Fibroblast of skin of left quadriceps (primary cell): ENCODE data around the gene DYNC2I2.
"Not testable (repeated sequence)": the region's sequence is repeated elsewhere in the genome, so short reads cannot be mapped to it uniquely, and the experiment has no call there.

Source experiments
- DNase-seq, 2 experiments: peaks; one replicate each; pipeline ENCODE4 v3.0.0-alpha.2; 2013; ENCODE audit warnings: low read depth in 2 of 2

Gene DYNC2I2

DNA sequence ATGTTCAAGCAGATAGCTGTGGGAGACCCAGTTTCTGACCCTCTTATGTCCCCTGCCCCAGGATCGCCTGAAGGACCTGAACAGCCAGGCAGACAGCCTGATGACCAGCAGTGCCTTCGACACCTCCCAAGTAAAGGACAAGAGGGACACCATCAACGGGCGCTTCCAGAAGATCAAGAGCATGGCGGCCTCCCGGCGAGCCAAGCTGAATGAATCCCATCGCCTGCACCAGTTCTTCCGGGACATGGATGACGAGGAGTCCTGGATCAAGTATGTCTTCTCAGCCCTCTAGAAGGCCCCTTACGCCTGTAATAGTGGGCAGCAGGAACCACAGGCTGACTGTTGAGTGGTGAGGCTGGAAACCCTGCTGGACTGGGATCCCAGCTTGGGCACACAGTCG is 41.1 kb downstream of the DYNC2I2 start:
- DNase-seq = no peak

DNA sequence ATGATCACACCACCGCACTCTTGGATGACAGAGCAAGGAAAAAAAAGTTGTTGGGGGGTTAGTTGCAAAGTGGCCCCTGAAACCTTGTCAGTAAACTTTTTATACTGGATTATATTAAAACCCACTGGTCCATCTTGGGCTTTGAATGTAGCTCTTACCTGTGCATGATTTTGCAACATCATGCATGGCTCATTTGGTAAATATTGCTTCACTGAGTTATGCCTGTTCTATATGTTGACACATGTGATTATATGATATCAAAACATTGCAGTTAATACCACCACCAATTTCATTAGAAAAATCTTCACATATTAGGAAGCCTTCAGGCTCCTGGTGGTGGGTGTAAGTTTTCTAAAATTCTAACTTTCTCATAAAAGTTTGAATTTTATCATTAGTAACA is 41.9 kb downstream of the DYNC2I2 start:
- DNase-seq = no peak

DNA sequence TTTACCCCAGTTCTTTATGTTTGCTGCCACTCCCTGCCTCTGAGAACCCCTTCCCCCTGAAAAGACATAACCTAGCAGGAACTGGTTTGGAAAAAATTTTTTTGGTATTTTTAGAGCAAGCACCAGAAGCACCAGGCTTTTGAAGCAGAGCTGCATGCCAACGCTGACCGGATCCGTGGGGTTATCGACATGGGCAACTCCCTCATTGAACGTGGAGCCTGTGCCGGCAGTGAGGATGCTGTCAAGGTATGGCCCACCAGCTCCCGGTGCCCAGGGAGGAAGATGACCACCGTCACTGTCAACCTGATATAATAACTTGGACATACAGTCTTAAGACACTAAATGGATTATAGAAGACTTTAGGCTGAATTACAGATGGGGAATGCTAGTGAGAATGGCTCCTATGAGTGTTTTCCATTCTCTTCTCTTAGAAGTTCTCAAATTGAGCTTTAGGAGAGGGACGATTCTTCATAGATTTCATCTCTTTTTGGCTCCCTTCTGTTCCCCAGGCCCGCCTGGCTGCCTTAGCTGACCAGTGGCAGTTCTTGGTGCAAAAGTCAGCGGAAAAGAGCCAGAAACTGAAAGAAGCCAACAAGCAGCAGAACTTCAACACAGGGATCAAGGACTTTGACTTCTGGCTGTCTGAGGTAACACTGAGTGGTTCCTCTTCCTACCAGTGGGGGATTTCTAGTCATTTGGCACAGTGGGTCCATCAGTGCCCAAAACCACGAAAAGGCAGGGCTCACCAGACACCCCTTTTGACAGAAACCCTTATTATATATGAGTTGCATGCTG is 44.9 kb downstream of the DYNC2I2 start:
- no peak for DNase-seq

DNA sequence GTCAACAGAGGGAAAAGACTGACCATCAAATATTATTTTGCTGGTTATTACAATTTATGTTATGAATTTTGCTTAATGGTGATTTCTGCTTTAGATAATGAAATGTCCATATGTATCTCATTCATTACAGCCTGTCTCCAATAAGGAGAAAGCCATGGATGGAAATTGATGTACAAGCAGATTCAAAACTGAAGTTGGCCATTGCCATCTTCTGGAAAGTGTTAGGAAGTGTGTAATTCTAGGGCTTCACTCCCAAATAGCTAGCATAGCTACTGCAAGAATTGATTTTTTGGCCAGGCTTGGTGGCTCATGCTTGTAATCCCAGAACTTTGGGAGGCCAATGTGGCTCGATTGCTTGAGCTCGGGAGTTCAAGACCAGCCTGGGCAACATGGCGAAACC is 45.8 kb downstream of the DYNC2I2 start:
- DNase-seq = no peak

DNA sequence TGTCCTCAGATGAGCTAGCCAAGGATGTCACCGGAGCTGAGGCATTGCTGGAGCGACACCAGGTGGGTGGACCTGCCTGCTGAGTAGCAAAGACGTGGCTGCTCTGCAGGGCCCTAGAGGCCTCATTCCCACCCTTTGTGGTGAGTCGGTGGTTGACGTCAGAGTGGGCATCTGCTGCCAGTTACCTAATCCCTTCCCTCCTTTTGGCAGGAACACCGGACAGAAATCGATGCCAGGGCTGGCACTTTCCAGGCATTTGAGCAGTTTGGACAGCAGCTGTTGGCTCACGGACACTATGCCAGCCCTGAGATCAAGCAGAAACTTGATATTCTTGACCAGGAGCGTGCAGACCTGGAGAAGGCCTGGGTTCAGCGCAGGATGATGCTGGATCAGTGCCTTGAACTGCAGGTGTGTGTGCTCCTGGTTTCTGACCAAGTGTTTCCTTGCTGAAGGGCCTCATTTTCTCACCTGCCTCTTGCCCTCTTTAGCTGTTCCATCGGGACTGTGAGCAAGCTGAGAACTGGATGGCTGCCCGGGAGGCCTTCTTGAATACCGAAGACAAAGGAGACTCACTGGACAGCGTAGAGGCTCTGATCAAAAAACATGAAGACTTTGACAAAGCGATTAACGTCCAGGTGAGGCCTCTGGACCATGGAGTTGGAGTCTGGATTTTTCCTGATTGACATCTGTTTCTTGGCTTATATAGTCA is 48.9 kb downstream of the DYNC2I2 start:
- no peak for DNase-seq

DNA sequence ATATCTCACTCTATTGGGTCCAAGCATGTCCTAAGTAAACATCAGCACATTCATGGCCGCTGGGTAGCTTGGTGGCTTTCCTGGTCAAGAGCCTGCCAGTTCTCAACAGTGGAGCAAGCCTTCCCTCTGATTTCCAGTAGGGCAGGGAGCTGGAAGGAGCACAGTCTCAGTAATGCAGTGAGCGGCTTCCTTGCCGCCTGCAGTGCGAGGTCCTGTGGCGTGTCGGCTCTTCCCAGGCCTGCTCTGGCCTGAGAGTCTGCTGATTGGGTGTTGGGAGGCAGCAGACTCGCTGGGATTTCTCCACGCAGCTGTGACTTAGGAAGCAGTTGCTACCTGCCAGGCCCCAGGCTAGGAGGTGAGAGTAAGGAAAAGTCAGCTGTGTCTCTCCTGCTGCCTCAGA is 53.0 kb downstream of the DYNC2I2 start:
- no peak for DNase-seq

DNA sequence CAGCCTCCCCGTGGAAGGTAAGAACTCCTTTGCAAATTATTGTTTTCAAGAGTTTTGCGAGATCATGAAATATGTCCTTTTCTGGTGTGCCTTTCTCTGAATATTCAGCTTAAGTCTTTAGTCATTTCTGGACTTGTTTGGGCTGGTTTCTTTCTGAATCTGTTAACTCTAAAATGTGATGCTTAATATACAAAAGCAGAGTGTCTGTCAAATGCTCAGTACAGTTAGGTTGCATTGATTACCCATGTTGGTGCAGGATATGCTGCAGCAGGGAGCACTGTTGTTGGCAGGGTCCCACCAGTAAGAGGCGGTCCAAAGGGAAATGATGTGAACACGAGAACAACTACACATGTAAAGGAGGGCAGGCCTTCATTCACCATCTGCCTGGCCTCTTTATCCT is 56.5 kb downstream of the DYNC2I2 start:
- no peak for DNase-seq

DNA sequence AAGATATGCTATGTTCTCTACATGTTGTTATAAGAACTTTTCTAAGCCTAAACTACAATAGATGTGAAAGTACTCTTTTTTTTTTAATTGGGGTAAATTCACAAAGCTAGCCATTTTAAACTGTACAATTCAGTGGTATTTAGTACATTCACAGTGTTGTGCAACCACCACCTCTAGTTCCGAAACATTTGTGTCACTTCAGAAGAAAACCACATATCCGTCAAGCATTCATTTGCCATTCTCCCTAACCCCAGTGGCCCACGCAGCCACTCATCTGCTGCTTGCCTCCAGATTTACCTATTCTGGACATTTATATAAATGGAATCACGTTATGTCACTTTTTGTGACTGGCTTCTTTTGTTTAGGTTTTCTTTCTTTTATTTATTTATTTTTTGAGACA is 61.2 kb downstream of the DYNC2I2 start:
- DNase-seq = no peak

DNA sequence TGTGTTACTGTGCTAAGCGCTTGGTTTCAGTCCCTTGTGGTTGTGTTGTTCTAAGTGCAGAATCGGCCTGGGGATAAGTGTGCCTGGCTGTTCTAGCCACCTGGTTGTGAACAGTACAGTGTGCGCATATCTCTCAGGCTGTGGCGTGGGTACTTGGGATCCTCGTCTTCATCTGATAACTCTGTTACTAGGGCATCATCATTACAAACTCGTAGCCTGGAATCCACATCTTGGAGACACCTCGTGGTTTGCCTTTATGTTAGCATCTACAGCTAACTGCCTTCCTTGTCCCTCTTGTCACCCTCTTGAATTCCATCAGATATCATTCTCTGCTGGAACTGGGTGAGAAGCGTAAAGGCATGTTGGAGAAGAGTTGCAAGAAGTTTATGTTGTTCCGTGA is 62.8 kb downstream of the DYNC2I2 start:
- no peak for DNase-seq

DNA sequence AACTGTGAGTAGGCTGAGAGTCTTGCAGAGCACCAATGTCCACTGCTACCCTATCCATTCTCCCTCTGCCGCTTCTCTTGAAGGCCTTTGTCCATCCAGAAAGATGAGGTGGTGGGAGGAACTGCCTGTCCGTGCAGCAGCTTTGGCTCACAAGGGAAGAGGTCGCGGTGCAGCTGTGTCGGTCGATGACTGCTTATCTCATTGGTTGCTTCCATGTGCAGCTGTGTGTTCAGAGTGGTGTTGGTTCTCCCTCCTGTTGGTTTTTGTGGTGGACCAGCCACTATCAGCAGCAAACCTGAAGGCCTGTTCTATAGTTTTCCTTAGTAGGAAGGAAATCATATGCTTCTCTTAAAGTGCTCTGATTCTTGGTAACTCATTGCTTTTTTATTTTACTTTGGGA is 63.6 kb downstream of the DYNC2I2 start:
- DNase-seq = no peak

DNA sequence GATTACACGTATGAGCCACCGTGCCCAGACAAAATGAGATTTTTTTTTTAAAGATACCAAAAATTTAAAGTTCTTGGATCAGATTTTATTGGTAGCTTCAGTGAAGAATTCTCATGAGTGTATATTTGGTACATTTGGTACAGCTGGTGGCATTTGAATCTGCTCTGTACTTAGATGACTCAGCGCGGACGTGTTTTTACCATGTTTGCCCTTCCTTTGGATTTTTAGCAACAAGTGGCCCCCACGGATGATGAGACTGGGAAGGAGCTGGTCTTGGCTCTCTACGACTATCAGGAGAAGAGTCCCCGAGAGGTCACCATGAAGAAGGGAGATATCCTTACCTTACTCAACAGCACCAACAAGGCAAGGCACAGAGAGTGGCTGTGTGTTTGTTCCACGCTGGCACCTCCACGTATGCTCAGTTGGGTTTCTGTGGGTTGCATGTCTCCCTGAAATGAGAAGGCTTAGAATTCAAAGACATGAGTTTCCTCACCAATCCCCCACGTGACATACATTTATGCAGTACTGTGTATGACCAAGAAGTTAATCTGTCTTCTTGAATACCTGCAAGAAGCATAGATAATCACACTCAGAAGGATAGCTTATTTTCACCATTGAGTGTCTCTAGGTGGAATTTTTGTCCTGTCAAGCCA is 67.9 kb downstream of the DYNC2I2 start:
- DNase-seq = no peak

DNA sequence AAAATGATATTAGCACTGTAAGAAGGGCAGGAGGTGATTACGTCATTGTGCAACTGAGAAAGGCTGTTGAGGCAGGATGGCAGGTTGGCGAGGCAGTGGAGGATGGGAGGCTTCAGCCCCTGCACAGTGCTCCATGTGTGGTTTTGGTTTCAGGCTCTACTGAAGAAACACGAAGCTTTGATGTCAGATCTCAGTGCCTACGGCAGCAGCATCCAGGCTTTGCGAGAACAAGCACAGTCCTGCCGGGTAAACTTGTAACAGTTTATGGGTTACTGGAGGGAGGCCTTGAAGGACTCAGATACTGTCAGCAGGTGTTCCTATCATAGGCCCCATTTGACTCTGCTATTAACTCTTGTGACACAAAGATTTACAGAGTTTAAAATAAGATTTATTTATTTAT is 69.2 kb downstream of the DYNC2I2 start:
- no peak for DNase-seq

DNA sequence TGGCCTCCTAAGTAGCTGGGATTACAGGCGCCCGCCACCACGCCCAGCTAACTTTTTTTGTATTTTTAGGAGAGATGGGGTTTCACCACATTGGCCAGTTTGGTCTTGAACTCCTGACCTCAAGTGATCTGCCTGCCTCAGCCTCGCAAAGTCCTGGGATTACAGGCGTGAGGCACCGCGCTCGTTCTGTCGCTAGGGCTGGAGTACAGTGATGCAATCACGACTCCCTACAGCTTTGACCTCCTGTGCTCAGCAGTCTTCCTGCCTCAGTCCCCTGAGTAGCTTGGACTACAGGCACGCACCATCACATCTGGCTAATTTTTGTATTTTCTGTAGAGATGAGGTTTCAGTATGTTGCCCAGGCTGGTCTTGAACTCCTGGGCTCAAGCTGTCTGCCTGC is 69.7 kb downstream of the DYNC2I2 start:
- not testable (repeated sequence) for DNase-seq

DNA sequence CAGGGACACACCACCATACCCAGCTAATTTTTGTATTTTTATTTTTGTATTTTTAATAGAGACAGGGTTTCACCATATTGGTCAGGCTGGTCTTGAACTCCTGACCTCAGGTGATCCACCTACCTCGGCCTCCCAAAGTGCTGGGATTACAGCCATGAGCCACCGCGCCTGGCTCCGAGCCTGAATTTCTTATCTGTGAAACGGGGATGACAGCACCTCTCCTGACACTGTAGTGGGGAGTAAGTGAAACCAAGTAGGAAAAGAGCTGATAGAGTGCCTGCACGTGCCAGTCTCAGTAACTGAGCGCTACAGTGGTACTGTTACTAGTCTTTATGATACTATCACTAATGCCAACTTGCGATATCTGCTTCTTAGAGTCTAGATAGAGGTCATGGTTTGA is 71.5 kb downstream of the DYNC2I2 start:
- not testable (repeated sequence) for DNase-seq
